ENCODE data around the gene PLEK.
"Not testable (repeated sequence)": the region's sequence is repeated elsewhere in the genome, so short reads cannot be mapped to it uniquely, and the experiment has no call there.

DNA sequence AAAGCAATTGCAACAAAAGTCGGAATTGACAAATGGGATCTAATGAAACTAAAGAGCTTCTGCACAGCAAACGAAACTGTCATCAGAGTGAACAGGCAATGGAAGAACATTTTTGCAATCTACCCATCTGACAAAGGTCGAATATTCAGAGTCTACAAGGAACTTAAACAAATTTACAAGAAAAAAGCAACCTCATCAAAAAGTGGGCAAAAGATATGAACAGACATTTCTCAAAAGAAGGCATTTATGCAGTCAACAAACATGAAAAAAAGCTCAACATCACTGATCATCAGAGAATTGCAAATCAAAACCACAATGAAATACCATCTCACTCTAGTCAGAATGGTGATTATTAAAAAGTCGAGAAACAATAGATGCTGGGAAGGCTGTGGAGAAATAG is 16.0 kb upstream of the PLEK start:
- TF ChIP-seq, protein P1, sequence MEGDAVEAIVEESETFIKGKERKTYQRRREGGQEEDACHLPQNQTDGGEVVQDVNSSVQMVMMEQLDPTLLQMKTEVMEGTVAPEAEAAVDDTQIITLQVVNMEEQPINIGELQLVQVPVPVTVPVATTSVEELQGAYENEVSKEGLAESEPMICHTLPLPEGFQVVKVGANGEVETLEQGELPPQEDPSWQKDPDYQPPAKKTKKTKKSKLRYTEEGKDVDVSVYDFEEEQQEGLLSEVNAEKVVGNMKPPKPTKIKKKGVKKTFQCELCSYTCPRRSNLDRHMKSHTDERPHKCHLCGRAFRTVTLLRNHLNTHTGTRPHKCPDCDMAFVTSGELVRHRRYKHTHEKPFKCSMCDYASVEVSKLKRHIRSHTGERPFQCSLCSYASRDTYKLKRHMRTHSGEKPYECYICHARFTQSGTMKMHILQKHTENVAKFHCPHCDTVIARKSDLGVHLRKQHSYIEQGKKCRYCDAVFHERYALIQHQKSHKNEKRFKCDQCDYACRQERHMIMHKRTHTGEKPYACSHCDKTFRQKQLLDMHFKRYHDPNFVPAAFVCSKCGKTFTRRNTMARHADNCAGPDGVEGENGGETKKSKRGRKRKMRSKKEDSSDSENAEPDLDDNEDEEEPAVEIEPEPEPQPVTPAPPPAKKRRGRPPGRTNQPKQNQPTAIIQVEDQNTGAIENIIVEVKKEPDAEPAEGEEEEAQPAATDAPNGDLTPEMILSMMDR (IDR thresholded peaks at IDR 0.05) = not testable (repeated sequence)
- TF ChIP-seq POLR2A (IDR thresholded peaks at IDR 0.05) = not testable (repeated sequence)

All from uterus (tissue), 2 donors.